WERI-Rb-1 (cell line): ENCODE results near the gene CTNNA3.

Experiments
- DNase-seq: peaks from one replicate; pipeline ENCODE4 v3.0.0-alpha.2; 2020
- H3K27ac ChIP-seq: fragments of 250-450 bp; sonication (Bioruptor Pico); 2 replicates; pipeline ENCODE4 v1.5.1; 2020; ENCODE audit warnings: mild to moderate bottlenecking, moderate library complexity
- H3K27me3 ChIP-seq: fragments of 250-450 bp; sonication (Bioruptor Pico); 2 replicates; pipeline ENCODE4 v1.5.1; 2021; ENCODE audit warnings: mild to moderate bottlenecking, low read depth, moderate library complexity; ENCODE audit not compliant: insufficient read depth, severe bottlenecking
- H3K36me3 ChIP-seq: fragments of 250-450 bp; sonication (Bioruptor Pico); 2 replicates; pipeline ENCODE4 v1.5.1; 2020; ENCODE audit warnings: mild to moderate bottlenecking, moderate library complexity
- H3K4me3 ChIP-seq: 2 replicates; pipeline ENCODE4 v1.5.1; 2011; ENCODE audit warnings: low read depth, mild to moderate bottlenecking, control low read depth, low read length
- H3K9me3 ChIP-seq: fragments of 250-450 bp; sonication (Bioruptor Pico); 2 replicates; pipeline ENCODE4 v1.5.1; 2021; ENCODE audit warnings: mild to moderate bottlenecking, moderate library complexity; ENCODE audit not compliant: severe bottlenecking
- CTCF ChIP-seq: IDR thresholded peaks from 2 replicates; pipeline ENCODE4 v1.5.1; 2011; ENCODE audit warnings: low read depth, mild to moderate bottlenecking, control low read depth, inconsistent platforms, low read length

Gene CTNNA3

DNA sequence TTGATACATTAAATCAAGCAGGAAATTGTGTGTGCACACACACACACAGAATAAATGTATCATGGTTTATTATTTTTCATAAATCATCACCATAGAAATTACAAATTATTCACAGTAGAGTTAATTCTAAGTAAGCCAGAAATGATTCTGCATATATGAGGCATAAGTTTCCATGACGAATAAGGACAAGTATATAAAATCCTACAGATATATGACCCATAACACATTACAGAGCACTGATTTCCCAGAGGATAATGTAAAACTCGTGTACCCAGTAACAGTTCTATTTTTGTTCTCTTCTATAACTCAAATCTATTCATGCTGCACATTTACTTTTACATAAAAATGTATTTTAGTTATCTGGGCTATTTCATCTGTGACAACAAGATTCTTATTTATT is 600.5 kb downstream of the CTNNA3 start:
- Histone ChIP-seq H3K9me3 (no peaks in the 10 kb centered on the region), H3K4me3 (no peak overlapping the region), H3K27ac (no peak overlapping the region), H3K36me3 (no peaks in the 10 kb centered on the region), H3K27me3 (no peaks in the 10 kb centered on the region)
- no peak for TF ChIP-seq CTCF
- no peak for DNase-seq

- Histone ChIP-seq H3K27ac (no peak overlapping the region), H3K27me3 (no peaks in the 10 kb centered on the region), H3K4me3 (no peak overlapping the region), H3K9me3 (no peaks in the 10 kb centered on the region), H3K36me3 (no peaks in the 10 kb centered on the region)
- DNase-seq: no peak
- TF ChIP-seq CTCF: no peak
Observed at GRCh38 chr10:67088036-67088435, 608.0 kb downstream of the CTNNA3 start.

- Histone ChIP-seq H3K4me3 (no peak overlapping the region), H3K27ac (no peak overlapping the region), H3K36me3 (no peaks in the 10 kb centered on the region), H3K27me3 (no peaks in the 10 kb centered on the region), H3K9me3 (no peaks in the 10 kb centered on the region)
- TF ChIP-seq CTCF: no peak
- no peak for DNase-seq
Observed at GRCh38 chr10:67087135-67087425, 608.9 kb downstream of the CTNNA3 start.

DNA sequence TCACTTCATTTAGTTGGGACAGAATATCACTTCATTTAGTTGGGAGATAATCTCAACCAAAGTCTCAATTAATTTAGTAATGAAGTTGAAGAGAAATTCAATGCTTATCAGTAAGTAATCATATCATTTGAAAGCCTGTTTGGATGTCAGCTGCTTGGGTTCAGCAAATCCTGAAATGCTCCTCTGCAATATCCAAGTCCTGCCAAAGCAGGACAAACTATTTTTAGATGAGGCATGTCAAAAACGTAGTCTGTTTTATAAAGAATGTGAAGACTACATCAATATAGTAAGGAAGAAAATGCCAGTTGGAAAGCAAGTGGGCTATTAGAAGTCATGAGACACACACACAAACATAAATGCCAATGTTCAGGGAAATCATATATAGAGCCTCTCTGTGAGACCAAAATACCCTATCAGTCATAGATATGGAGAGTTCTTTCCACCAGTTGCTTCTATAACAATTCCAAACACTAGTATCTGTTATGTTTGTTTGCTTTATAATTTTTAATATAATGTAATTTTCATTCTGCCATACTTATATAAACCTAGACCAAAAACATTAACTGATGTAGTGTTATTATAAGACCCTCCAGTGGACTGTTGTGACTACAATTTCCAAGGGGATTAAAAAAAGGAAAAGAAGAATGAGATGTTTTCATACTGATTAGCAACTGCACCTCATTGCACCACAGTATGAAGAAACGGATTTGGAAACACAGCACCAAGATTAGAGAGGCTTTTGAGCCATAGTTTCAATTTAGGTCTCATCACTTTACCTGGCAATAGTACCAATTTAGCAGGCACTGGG is 609.5 kb downstream of the CTNNA3 start:
- DNase-seq: no peak
- Histone ChIP-seq H3K4me3 (no peak overlapping the region), H3K27ac (no peak overlapping the region), H3K36me3 (no peaks in the 10 kb centered on the region), H3K9me3 (no peaks in the 10 kb centered on the region), H3K27me3 (no peaks in the 10 kb centered on the region)
- no peak for TF ChIP-seq CTCF

GRCh38 chr10:67079126-67079525 is 616.9 kb downstream of the CTNNA3 start:
- Histone ChIP-seq H3K9me3 (no peaks in the 10 kb centered on the region), H3K36me3 (no peaks in the 10 kb centered on the region), H3K4me3 (no peak overlapping the region), H3K27me3 (no peaks in the 10 kb centered on the region), H3K27ac (no peak overlapping the region)
- no peak for TF ChIP-seq CTCF
- DNase-seq: no peak

GRCh38 chr10:67077376-67077775 is 618.6 kb downstream of the CTNNA3 start:
- TF ChIP-seq CTCF: no peak
- no peaks in the 10 kb centered on the region for H3K36me3 ChIP-seq
- no peak for DNase-seq
- no peak overlapping the region for H3K27ac ChIP-seq
- H3K9me3 ChIP-seq: no peaks in the 10 kb centered on the region
- H3K4me3 ChIP-seq: no peak overlapping the region
- H3K27me3 ChIP-seq: no peaks in the 10 kb centered on the region
